MM.1S (cell line): ENCODE data around the gene ELP2.

Source experiments
- DNase-seq: peaks from one replicate; pipeline ENCODE4 v3.0.0-alpha.2; 2015
- H2AFZ ChIP-seq: fragments of 300-600 bp; sonication (generic); 2 replicates; pipeline ENCODE4 v1.6.0; 2016; ENCODE audit warnings: antibody characterized with exemption, low read length
- H3F3A ChIP-seq: fragments of 300-600 bp; sonication (generic); 2 replicates; pipeline ENCODE4 v1.6.1; 2016; ENCODE audit warnings: mild to moderate bottlenecking, antibody characterized with exemption, low read length, moderate library complexity, mixed read lengths; ENCODE audit not compliant: insufficient read depth
- H3K27ac ChIP-seq: fragments of 300-600 bp; sonication (generic); 2 replicates; pipeline ENCODE4 v1.5.1; 2016; ENCODE audit warnings: mild to moderate bottlenecking, low read length
- H3K27me3 ChIP-seq: fragments of 300-600 bp; sonication (generic); replicated peaks from 2 replicates; pipeline ENCODE4 v1.6.0; 2016; ENCODE audit warnings: low read length; ENCODE audit not compliant: insufficient read depth
- H3K36me3 ChIP-seq: fragments of 300-600 bp; sonication (generic); replicated peaks from 2 replicates; pipeline ENCODE4 v1.6.1; 2016; ENCODE audit warnings: mild to moderate bottlenecking, low read length, mixed read lengths; ENCODE audit not compliant: insufficient read depth
- H3K4me1 ChIP-seq: fragments of 300-600 bp; sonication (generic); 2 replicates; pipeline ENCODE4 v1.6.1; 2016; ENCODE audit warnings: low read length, mixed read lengths
- H3K4me2 ChIP-seq: fragments of 300-600 bp; sonication (generic); 2 replicates; pipeline ENCODE4 v1.6.0; 2016; ENCODE audit warnings: low read depth, low read length
- H3K4me3 ChIP-seq: fragments of 300-600 bp; sonication (generic); 2 replicates; pipeline ENCODE4 v1.5.1; 2016; ENCODE audit warnings: low read length, mixed read lengths
- H3K79me2 ChIP-seq: fragments of 300-600 bp; sonication (generic); 2 replicates; pipeline ENCODE4 v1.6.1; 2016; ENCODE audit warnings: mixed run types, low read length, mixed read lengths
- H3K9ac ChIP-seq: fragments of 300-600 bp; sonication (generic); 2 replicates; pipeline ENCODE4 v1.6.1; 2016; ENCODE audit warnings: low read length, mixed read lengths
- H3K9me2 ChIP-seq: fragments of 300-600 bp; sonication (generic); replicated peaks from 2 replicates; pipeline ENCODE4 v1.6.1; 2016; ENCODE audit warnings: mild to moderate bottlenecking, low read length, mixed read lengths; ENCODE audit not compliant: insufficient read depth
- H3K9me3 ChIP-seq: fragments of 300-600 bp; sonication (generic); replicated peaks from 2 replicates; pipeline ENCODE4 v1.6.1; 2016; ENCODE audit warnings: mild to moderate bottlenecking, low read length, mixed read lengths; ENCODE audit not compliant: insufficient read depth
- H4K20me1 ChIP-seq: fragments of 300-600 bp; sonication (generic); 2 replicates; pipeline ENCODE4 v1.6.1; 2016; ENCODE audit warnings: mild to moderate bottlenecking, low read length, moderate library complexity, mixed read lengths; ENCODE audit not compliant: insufficient read depth
- EZH2 ChIP-seq: fragments of 300-600 bp; sonication (generic); optimal IDR thresholded peaks from 2 replicates; pipeline ENCODE3; 2017; ENCODE audit warnings: low read depth, mild to moderate bottlenecking, antibody characterized with exemption, low read length, mixed read lengths
- EZH2phosphoT487 ChIP-seq: fragments of 300-600 bp; sonication (generic); IDR thresholded peaks from 2 replicates; pipeline ENCODE4 v1.6.1; 2018; ENCODE audit warnings: antibody characterized with exemption, low read length
- TF ChIP-seq, protein P1 (sequence below): fragments of 300-600 bp; sonication (generic); IDR thresholded peaks from 2 replicates; pipeline ENCODE4 v1.5.1; 2016; ENCODE audit warnings: antibody characterized with exemption, low read length, mixed read lengths

ELP2 gene

DNA sequence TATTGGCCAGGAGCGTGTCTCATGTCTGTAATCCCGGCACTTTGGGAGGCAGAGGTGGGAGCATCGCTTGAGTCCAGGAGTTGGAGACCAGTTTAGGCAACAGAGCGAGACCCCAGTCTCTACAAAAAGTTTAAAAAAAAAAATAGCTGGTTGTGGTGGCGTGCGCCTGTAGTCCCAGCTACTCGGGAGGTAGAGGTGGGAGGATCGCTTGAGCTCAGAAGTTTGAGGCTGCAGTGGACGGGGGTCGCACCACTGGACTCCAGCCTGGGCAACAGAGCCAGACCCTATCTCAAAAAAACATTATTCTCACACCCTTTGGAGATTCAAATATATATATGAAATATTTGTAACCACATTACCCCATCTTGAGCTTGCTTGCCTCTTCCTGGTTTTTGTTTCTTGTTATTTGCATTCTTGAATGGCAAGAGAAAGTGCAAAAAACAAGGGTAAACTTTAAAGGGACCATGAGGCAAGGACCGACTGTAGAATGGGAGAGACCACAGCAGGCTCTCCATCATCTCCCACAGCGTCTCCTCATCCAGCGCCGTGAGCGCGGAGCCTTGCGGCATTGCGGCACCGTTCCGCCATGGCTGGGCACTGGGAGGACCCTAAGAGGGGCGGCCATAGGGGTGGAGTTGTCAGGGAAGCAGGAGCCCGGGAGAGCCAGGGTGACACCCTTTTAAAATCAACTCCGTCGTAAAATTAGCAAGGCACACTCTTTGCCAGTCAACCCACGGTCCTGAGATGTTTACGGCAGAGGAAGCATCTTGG is 1.4 kb downstream of the ELP2 start:
- no peaks in the 10 kb centered on the region for H3K9me2 ChIP-seq
- no peak overlapping the region for H2AFZ ChIP-seq
- no peaks in the 10 kb centered on the region for H3K27me3 ChIP-seq
- no peak for DNase-seq
- 0 out of 2 replicates have a peak, but pooled peaks cover 3% of the 10 kb centered on the region for H3F3A ChIP-seq
- H3K4me1 ChIP-seq = peaks cover 12% of the 10 kb centered on the region; the same call in 1 of the 2 replicates
- H4K20me1 ChIP-seq = no peaks in the 10 kb centered on the region; the same call in 1 of the 2 replicates
- H3K36me3 ChIP-seq = no peaks in the 10 kb centered on the region; the same call in 1 of the 2 replicates
- TF ChIP-seq, protein P1, sequence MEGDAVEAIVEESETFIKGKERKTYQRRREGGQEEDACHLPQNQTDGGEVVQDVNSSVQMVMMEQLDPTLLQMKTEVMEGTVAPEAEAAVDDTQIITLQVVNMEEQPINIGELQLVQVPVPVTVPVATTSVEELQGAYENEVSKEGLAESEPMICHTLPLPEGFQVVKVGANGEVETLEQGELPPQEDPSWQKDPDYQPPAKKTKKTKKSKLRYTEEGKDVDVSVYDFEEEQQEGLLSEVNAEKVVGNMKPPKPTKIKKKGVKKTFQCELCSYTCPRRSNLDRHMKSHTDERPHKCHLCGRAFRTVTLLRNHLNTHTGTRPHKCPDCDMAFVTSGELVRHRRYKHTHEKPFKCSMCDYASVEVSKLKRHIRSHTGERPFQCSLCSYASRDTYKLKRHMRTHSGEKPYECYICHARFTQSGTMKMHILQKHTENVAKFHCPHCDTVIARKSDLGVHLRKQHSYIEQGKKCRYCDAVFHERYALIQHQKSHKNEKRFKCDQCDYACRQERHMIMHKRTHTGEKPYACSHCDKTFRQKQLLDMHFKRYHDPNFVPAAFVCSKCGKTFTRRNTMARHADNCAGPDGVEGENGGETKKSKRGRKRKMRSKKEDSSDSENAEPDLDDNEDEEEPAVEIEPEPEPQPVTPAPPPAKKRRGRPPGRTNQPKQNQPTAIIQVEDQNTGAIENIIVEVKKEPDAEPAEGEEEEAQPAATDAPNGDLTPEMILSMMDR = no peak
- no peak for TF ChIP-seq EZH2phosphoT487
- TF ChIP-seq EZH2 = no peak
- H3K9me3 ChIP-seq = no peaks in the 10 kb centered on the region
- peaks cover 67% of the 10 kb centered on the region for H3K79me2 ChIP-seq
- H3K9ac ChIP-seq = peak overlapping the region; percentile 96; the same call in 1 of the 2 replicates
- peak overlapping the region; percentile 65 for H3K4me2 ChIP-seq
- peak overlapping the region; percentile 96 for H3K4me3 ChIP-seq
- no peak overlapping the region for H3K27ac ChIP-seq

DNA sequence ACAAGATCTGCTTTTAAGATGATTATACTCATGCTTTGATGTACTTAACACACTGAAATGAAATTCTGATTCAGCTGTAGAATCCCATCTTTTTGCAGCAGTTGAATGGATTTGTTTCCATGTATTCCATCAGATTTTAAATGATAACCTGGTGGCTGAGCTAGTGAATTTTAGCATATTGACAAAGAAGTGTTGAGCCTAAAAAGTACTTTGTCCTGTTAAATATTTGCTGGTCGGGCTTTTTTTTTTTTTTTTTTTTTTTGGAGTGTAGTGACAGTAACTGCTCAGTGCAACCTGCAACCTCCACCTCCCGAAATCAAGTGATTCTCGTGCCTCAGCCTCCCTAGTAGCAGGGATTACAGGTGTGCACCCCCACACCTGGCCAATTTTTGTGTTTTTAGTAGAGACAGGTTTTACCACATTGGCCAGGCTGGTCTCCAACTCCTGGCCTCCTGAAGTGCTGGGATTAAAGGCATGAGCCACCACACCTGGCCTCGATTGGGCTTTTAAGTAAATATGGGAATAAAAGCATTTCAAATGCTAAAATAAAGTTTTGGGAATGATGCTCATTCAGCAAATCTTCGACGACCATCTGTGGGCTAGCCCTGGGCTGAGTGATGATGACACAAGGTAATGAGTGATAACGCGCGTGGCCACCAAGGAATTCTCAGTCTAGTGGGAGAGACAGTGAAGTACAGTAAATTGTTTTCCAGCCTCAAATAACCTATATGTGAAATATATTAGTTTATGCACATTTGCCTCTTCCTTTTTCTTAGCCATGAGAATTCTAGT is 2.2 kb downstream of the ELP2 start:
- no peaks in the 10 kb centered on the region; the same call in 1 of the 2 replicates for H4K20me1 ChIP-seq
- no peak overlapping the region for H3K27ac ChIP-seq
- no peak overlapping the region for H3K9ac ChIP-seq
- peaks cover 3% of the 10 kb centered on the region; the same call in 1 of the 2 replicates for H3K36me3 ChIP-seq
- peaks cover 12% of the 10 kb centered on the region; the same call in 1 of the 2 replicates for H3K4me1 ChIP-seq
- H3K79me2 ChIP-seq = peaks cover 70% of the 10 kb centered on the region
- H3F3A ChIP-seq = 0 out of 2 replicates have a peak, but pooled peaks cover 3% of the 10 kb centered on the region
- no peak for DNase-seq
- TF ChIP-seq EZH2phosphoT487 (no peak), EZH2 (no peak)
- TF ChIP-seq, protein P1 = no peak
- no peak overlapping the region; the same call in 1 of the 2 replicates for H3K4me2 ChIP-seq
- no peaks in the 10 kb centered on the region for H3K27me3 ChIP-seq
- H2AFZ ChIP-seq = no peak overlapping the region
- no peaks in the 10 kb centered on the region for H3K9me2 ChIP-seq
- no peaks in the 10 kb centered on the region for H3K9me3 ChIP-seq
- no peak overlapping the region for H3K4me3 ChIP-seq

DNA sequence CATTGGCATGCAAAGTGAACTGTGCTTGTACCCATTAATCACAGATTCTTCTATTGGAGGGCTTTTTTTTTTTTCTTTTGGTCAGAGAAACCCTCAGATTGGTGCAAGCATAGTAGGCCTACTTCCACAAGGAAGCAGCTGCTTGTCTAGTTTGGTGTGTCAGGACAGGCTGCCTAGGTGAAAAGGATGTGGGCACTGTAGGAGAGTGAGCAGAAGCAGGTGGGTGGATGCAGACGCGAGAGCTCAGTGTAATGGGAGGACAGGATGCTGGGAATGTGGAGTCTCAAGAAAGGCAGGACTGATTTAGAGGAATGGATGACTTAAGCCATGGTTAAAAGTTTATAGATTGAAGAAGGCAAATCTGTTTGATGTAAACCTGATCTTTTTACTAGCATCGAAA is 3.1 kb downstream of the ELP2 start:
- H3K36me3 ChIP-seq = peaks cover 6% of the 10 kb centered on the region; the same call in 1 of the 2 replicates
- 0 out of 2 replicates have a peak, but pooled peaks cover 3% of the 10 kb centered on the region for H3F3A ChIP-seq
- peaks cover 12% of the 10 kb centered on the region; the same call in 1 of the 2 replicates for H3K4me1 ChIP-seq
- no peaks in the 10 kb centered on the region for H3K9me3 ChIP-seq
- no peak overlapping the region for H3K9ac ChIP-seq
- H2AFZ ChIP-seq = no peak overlapping the region
- H3K79me2 ChIP-seq = peaks cover 69% of the 10 kb centered on the region
- no peak for DNase-seq
- no peaks in the 10 kb centered on the region for H3K9me2 ChIP-seq
- no peak overlapping the region for H3K4me2 ChIP-seq
- H3K27ac ChIP-seq = no peak overlapping the region
- H3K27me3 ChIP-seq = no peaks in the 10 kb centered on the region
- H3K4me3 ChIP-seq = no peak overlapping the region
- H4K20me1 ChIP-seq = no peaks in the 10 kb centered on the region; the same call in 1 of the 2 replicates
- no peak for TF ChIP-seq EZH2phosphoT487
- TF ChIP-seq, protein P1 = no peak
- no peak for TF ChIP-seq EZH2
